ENCODE data around the gene TCF7.

The TCF7 gene

DNA sequence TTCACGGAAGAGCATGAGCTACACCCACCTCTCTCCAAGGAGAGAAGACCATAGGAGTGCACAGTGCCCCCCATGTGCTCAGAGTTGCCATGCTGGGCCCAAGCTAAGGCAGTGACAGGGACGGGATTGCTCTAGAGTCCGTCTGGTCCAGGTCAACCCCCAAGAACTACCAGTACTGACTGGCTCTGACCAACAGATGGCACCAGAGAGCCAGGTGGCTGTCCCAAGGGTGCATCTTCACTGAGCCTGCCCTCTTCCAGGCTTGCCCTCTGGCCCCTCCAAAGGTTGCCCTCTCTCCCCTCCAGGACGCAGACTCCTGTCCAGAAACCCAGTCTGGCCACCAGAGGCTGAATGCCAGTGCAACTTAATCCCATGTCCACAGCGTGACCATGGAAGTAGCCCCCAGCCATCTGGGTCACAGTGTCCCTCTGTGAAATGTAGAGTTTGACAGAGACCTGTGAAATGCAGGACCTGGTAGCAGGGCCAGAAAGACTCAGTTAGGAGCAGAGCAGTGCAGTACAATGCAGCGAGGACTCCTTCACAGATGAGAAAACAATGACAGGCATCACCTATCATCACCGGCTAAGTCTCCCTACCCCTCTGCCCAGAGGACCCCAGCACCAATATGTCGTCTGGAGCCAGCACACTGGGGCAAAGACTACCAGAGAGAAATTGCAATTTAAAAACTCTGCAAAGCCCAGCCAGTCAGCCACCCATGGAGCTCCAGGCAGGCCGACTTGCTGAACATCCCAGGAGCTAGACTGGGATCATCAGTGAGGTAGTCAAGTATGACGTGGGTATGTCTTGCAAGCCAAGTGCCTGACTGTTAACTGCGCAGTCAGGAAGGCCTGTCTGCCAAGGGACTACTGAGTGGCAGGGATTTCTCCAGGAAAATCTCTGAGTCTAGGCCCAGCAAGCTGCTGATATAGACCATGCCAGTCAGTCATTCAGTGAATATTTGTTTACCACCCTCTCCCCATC is 70.0 kb downstream of the TCF7 start:
- peak; percentile 81 to 85 for DNase-seq

GRCh38 chr5:134188092-134188491 is 73.6 kb downstream of the TCF7 start:
- no peak for DNase-seq

GRCh38 chr5:134189031-134189430 is 74.5 kb downstream of the TCF7 start:
- DNase-seq: no peak

DNA sequence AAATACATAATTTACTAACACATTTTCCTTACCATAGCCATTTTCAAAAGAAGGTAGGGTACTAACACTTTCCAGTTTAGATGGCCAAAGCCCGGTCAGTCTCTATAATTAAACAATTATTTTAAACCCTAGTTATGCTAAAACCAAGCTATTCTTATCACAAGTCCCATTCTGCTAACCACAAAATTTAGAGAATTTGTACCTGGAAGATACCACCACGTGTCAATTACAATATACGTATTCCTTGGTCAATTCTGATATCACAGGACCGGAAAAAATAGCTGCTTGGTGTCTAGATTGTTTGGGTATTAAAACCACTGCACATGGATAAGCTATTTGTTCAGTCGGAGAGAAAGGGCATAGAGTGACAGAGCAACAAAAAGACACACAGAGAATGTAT is 81.2 kb downstream of the TCF7 start:
- no peak for DNase-seq
